ENCODE data around the gene ATG13. TPM values are rescaled to one million over a fixed set of nuclear protein-coding genes. Genes with fewer than 3 reads are reported as not detected.

Gene ATG13
- total RNA-seq, 1 experiment from 2014 or later: 69.2 TPM

- Histone ChIP-seq H3K4me3 (replicated peaks in 1 of 2; ENCODE audit: low read depth in 1 of 2, low read length in 2 of 2) (no peak overlapping the region), H3K27ac (ENCODE audit: low read depth, low read length) (no peak overlapping the region), H3K4me2 (ENCODE audit: low read length) (no peak overlapping the region), H2AFZ (ENCODE audit: low read depth, low read length, poor library complexity, severe bottlenecking) (no peak overlapping the region), H3K9me2 (ENCODE audit: insufficient read depth) (no peaks in the 10 kb centered on the region), H3K79me2 (ENCODE audit: insufficient read depth, low read length) (no peaks in the 10 kb centered on the region), H4K20me1 (ENCODE audit: insufficient read depth) (no peaks in the 10 kb centered on the region), H3K4me1 (ENCODE audit: control insufficient read depth in 1 of 2, insufficient read depth in 2 of 2, low read length in 2 of 2) (peaks cover 6 to 8% of the 10 kb centered on the region in 2 experiments; a peak in 3 of 4 replicates), H3K9me3 (ENCODE audit: control insufficient read depth in 1 of 2, insufficient read depth in 1 of 2, low read depth in 1 of 2, low read length in 2 of 2) (no peaks in the 10 kb centered on the region), H3K9ac (ENCODE audit: low read length) (no peak overlapping the region), H3K36me3 (ENCODE audit: control insufficient read depth in 1 of 2, insufficient read depth in 2 of 2, low read length in 2 of 2) (peaks cover 0 to 5% of the 10 kb centered on the region in 2 experiments; a peak in 2 of 4 replicates), H3K27me3 (ENCODE audit: insufficient read depth, low read length) (no peaks in the 10 kb centered on the region)
- no TSS peak for BruUV-seq (replicated peaks)
- ChIA-PET RAD21 (ENCODE audit: low non-redundant PET in 1 of 2, low total read pairs in 2 of 2, uncharacterized antibody in 2 of 2, unreplicated experiment in 2 of 2) (no interaction called here), CTCF (no interaction called here), POLR2A (no interaction called here)
- DNase-seq (ENCODE audit: low read depth, low spot score) (no peak), ATAC-seq (no peak)
- intact Hi-C loops (cut with micrococcal nuclease): no loop called here
- no peak for TF ChIP-seq ZBTB33 (IDR thresholded peaks at IDR 0.05; ENCODE audit: extremely low read depth, insufficient replicate concordance, low read length)
- no peak for TF ChIP-seq EZH2phosphoT487 (IDR thresholded peaks at IDR 0.05; ENCODE audit: borderline replicate concordance)
These were observed 18.3 kb downstream of the ATG13 start for GRCh38 chr11:46635557-46636139.

DNA sequence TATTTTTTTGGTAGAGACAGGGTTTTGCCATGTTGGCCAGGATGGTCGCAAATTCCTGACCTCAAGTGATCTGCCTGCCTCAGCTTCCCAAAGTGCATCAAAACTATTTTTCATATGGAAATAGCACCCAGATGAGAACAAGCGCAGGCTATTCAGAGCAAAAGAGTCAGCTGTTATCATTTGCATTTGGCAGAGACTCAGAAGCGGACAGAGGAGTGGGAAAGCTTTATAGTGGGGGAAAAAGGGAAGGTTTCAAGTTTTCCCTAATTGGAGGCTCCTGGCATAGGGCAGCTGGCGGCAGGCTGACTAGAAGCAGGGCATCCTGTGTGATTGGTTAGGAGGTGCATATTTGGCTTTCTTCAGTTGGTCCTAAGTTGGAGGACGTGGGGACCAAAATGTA is 20.2 kb downstream of the ATG13 start:
- Histone ChIP-seq H3K4me1 (ENCODE audit: control insufficient read depth in 1 of 2, insufficient read depth in 2 of 2, low read length in 2 of 2) (peaks cover 6 to 8% of the 10 kb centered on the region in 2 experiments; a peak in 3 of 4 replicates), H2AFZ (ENCODE audit: low read depth, low read length, poor library complexity, severe bottlenecking) (no peak overlapping the region), H4K20me1 (ENCODE audit: insufficient read depth) (no peaks in the 10 kb centered on the region), H3K36me3 (ENCODE audit: control insufficient read depth in 1 of 2, insufficient read depth in 2 of 2, low read length in 2 of 2) (no peaks in the 10 kb centered on the region), H3K27me3 (ENCODE audit: insufficient read depth, low read length) (no peaks in the 10 kb centered on the region), H3K9me2 (ENCODE audit: insufficient read depth) (no peaks in the 10 kb centered on the region), H3K4me3 (replicated peaks in 1 of 2; ENCODE audit: low read depth in 1 of 2, low read length in 2 of 2) (no peak overlapping the region), H3K9ac (ENCODE audit: low read length) (no peak overlapping the region), H3K79me2 (ENCODE audit: insufficient read depth, low read length) (no peaks in the 10 kb centered on the region), H3K27ac (ENCODE audit: low read depth, low read length) (no peak overlapping the region), H3K4me2 (ENCODE audit: low read length) (no peak overlapping the region), H3K9me3 (ENCODE audit: control insufficient read depth in 1 of 2, insufficient read depth in 1 of 2, low read depth in 1 of 2, low read length in 2 of 2) (no peaks in the 10 kb centered on the region)
- DNase-seq (ENCODE audit: low read depth, low spot score) (no peak), ATAC-seq (no peak)
- intact Hi-C loops (cut with micrococcal nuclease): no loop called here
- ChIA-PET CTCF (no interaction called here), RAD21 (ENCODE audit: low non-redundant PET in 1 of 2, low total read pairs in 2 of 2, uncharacterized antibody in 2 of 2, unreplicated experiment in 2 of 2) (no interaction called here), POLR2A (no interaction called here)
- BruUV-seq (replicated peaks): no TSS peak
- TF ChIP-seq REST (IDR thresholded peaks at IDR 0.05; ENCODE audit: low read depth) (no peak), FOSL1 (IDR thresholded peaks at IDR 0.05; ENCODE audit: low read depth) (no peak), CBX3 (IDR thresholded peaks at IDR 0.05; ENCODE audit: low read depth) (no peak), CEBPB (IDR thresholded peaks at IDR 0.05; ENCODE audit: low read depth) (no peak), SIN3A (IDR thresholded peaks at IDR 0.05; ENCODE audit: low read depth) (no peak), EGR1 (IDR thresholded peaks at IDR 0.05; ENCODE audit: low read depth) (no peak), ZBTB33 (IDR thresholded peaks at IDR 0.05; ENCODE audit: extremely low read depth, insufficient replicate concordance, low read length) (no peak), SRF (IDR thresholded peaks at IDR 0.05; ENCODE audit: low read depth) (no peak), POLR2A (IDR thresholded peaks at IDR 0.05; ENCODE audit: borderline replicate concordance, extremely low read depth, insufficient read depth, insufficient read length) (no peak), EZH2 (IDR thresholded peaks at IDR 0.05) (no peak), RAD21 (IDR thresholded peaks at IDR 0.05; ENCODE audit: low read depth) (no peak)
- TF ChIP-seq, protein P1, sequence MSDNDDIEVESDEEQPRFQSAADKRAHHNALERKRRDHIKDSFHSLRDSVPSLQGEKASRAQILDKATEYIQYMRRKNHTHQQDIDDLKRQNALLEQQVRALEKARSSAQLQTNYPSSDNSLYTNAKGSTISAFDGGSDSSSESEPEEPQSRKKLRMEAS (IDR thresholded peaks at IDR 0.05): no peak
